Activated CD4-positive, CD25-positive, alpha-beta regulatory T cell (primary cell): Measurements from ENCODE around the gene KRTAP26-1.

Experiments
- DNase-seq, 4 experiments: peaks; one replicate each; lab custom pipeline; 2025; lab: John Stamatoyannopoulos, UW

The KRTAP26-1 gene

DNA sequence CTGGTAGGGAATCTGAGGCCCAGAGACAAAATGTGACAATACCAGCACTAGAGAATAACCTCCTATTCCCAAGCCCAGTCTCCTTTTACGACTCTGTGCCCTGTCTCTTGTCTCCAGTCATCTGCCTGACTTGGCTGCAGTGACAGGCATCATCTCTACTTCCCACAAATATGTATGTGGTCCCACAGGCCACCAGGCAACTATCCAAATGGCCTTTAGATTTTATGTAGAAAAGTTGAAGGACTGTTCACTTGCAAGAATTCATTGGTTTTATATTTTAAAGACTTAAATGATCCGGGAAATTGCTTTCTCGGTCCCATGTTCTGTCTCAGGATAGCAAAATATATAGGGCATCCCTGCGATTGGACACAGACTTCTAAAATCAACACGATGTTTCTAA lies 49.0 kb downstream of the KRTAP26-1 start:
- DNase-seq = no peak

- DNase-seq = no peak
Observed at GRCh38 chr21:30269803-30270530, 50.1 kb downstream of the KRTAP26-1 start.
